ENCODE data around the gene MEIG1.

Gene MEIG1

GRCh38 chr10:14959221-14960057 is at the start of gene MEIG1:
Gene MEIG1, plus strand, starts transcription at chr10:14959388. Its CDS starts 7,081 bp downstream, at chr10:14966469.
- peak within 1 kb of the TSS; percentile 82 for H3K4me3 ChIP-seq (ENCODE audit: control insufficient read depth, low read depth, low read length)
- no peak for TF ChIP-seq CTCF (conservative IDR thresholded peaks at IDR 0.05; ENCODE audit: control insufficient read depth, insufficient read depth, low read depth, low read length)
- DNase-seq (ENCODE audit: low read depth): peak; percentile 93

- TF ChIP-seq CTCF (conservative IDR thresholded peaks at IDR 0.05; ENCODE audit: control insufficient read depth, insufficient read depth, low read depth, low read length): no peak
- H3K4me3 ChIP-seq (ENCODE audit: control insufficient read depth, low read depth, low read length): no peak overlapping the region
- DNase-seq (ENCODE audit: low read depth): no peak
Observed at GRCh38 chr10:14910953-14911352, 48.2 kb upstream of the MEIG1 start.

GRCh38 chr10:14911801-14912200 is 47.4 kb upstream of the MEIG1 start:
- no peak for DNase-seq (ENCODE audit: low read depth)
- no peak for TF ChIP-seq CTCF (conservative IDR thresholded peaks at IDR 0.05; ENCODE audit: control insufficient read depth, insufficient read depth, low read depth, low read length)

GRCh38 chr10:14916600-14916999 is 42.6 kb upstream of the MEIG1 start:
- H3K4me3 ChIP-seq (ENCODE audit: control insufficient read depth, low read depth, low read length): no peak overlapping the region
- no peak for DNase-seq (ENCODE audit: low read depth)
- TF ChIP-seq CTCF (conservative IDR thresholded peaks at IDR 0.05; ENCODE audit: control insufficient read depth, insufficient read depth, low read depth, low read length): no peak

More at GRCh38 chr10:14911801-14912200, 47.4 kb upstream of the MEIG1 start:
- H3K4me3 ChIP-seq (ENCODE audit: control insufficient read depth, low read depth, low read length): no peak overlapping the region

GRCh38 chr10:14917827-14918226 is 41.4 kb upstream of the MEIG1 start:
- TF ChIP-seq CTCF (conservative IDR thresholded peaks at IDR 0.05; ENCODE audit: control insufficient read depth, insufficient read depth, low read depth, low read length): no peak
- no peak for DNase-seq (ENCODE audit: low read depth)
- H3K4me3 ChIP-seq (ENCODE audit: control insufficient read depth, low read depth, low read length): no peak overlapping the region

- no peak for TF ChIP-seq CTCF (conservative IDR thresholded peaks at IDR 0.05; ENCODE audit: control insufficient read depth, insufficient read depth, low read depth, low read length)
Observed at GRCh38 chr10:14918964-14919363, 40.2 kb upstream of the MEIG1 start.

More at GRCh38 chr10:14918964-14919363, 40.2 kb upstream of the MEIG1 start:
- H3K4me3 ChIP-seq (ENCODE audit: control insufficient read depth, low read depth, low read length): no peak overlapping the region
- DNase-seq (ENCODE audit: low read depth): no peak

All from fibroblast of mammary gland (primary cell).